NCI-H2196 (cell line): ENCODE measurements around the gene EPOP.
A peak's percentile ranks its signal among the peaks of the same experiment; 100 is the strongest.

Source experiments
- DNase-seq: peaks from one replicate; lab custom pipeline; 2025; ENCODE audit not compliant: unreplicated experiment; lab: John Stamatoyannopoulos, UW

The EPOP gene

DNA sequence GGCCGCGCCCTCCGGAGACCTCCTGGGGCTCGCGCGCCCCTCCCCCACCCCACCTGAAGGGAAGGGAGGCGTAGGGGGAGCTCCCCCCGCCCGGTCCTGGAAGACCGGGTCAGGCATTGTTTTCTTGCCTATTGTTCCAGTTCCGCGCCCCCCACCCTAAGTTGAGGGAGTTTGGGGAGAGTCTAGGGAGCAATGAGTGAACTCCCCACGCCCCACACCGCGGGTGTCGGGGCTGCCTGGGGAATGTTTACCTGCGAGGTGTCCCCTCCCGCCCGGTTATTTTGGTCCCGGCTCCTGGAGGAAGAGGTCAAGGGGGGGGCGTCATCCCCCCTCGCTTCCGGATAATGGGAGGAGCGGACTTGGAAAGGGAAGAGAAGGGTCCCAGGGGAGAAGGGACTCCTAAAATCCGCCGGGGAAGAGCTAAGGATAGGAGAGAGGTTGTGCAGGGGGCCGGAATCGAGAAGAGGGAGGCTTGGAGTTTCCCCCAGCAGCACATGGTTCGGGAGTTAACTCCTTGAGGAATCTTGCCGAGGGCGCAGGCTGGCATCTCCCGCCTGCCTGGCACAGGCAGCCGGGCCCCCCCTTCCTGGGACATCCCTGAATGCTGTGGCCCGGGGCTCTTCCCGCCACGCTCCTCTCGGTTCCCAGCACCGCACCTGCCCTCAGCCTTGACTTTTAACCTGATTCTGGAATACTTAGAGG, 31.2 kb upstream of the EPOP start:
- DNase-seq: no peak

DNA sequence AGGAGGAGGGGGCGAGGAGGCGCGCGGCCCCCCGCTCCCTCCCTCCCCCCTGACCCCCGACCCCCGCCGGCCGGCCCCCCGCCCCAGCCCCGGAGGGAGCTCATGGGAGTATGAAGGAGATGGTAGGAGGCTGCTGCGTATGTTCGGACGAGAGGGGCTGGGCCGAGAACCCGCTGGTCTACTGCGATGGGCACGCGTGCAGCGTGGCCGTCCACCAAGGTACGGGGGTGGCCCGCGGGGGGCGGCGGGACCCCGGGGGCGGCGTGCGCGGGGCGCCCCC, 30.7 kb upstream of the EPOP start:
- DNase-seq: no peak

DNA sequence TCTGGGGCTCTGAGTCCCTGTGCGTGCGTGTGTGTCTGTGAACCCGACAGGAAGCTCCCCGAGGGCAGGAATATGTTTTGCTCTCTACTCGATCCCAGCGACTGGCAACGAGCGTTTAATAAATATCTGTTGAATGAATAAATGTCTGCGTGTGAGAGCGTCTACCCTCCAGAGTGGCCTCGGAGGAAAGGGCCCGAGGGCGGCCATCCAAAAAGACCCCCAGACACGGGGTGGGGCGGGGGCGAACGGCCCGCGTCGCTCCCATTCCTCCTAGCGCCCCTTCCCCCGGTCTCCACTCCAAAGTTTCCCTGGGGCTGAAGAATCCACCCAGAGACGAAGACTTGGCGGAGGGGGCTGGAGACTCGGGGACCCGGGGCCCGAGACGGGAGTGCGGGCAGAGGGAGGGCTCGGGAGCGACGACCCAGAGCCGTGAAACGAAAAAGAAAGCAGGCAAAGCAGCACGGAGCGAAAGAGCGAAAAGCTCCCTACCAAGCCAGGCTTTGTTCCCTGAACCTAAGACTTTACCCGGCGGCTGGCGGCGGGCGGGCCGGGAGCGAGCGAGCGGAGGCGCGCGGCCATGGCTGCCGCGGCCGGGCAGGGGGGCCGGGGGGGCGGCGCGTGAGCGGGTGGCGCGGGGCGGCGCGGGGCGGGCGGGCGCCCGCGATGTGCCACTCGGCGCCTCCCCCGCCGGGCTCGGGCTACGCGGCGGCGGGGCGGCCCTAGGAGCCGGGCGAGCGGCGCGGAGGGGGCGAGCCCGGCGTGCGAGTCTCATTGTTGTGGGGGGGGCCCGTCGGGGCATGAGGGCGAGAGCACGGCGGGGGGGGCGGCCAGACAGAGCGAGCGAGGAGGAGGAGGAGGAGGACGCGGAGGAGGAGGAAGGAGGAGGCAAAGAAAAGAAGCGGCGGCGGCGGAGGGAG, 30.1 kb upstream of the EPOP start, which contains the start of gene MLLT6:
Gene MLLT6, plus strand, starts transcription at position 668 of the 917 bp plus-strand sequence. CDS start 360 bp downstream, outside the sequence.
- DNase-seq: peak; percentile 60

DNA sequence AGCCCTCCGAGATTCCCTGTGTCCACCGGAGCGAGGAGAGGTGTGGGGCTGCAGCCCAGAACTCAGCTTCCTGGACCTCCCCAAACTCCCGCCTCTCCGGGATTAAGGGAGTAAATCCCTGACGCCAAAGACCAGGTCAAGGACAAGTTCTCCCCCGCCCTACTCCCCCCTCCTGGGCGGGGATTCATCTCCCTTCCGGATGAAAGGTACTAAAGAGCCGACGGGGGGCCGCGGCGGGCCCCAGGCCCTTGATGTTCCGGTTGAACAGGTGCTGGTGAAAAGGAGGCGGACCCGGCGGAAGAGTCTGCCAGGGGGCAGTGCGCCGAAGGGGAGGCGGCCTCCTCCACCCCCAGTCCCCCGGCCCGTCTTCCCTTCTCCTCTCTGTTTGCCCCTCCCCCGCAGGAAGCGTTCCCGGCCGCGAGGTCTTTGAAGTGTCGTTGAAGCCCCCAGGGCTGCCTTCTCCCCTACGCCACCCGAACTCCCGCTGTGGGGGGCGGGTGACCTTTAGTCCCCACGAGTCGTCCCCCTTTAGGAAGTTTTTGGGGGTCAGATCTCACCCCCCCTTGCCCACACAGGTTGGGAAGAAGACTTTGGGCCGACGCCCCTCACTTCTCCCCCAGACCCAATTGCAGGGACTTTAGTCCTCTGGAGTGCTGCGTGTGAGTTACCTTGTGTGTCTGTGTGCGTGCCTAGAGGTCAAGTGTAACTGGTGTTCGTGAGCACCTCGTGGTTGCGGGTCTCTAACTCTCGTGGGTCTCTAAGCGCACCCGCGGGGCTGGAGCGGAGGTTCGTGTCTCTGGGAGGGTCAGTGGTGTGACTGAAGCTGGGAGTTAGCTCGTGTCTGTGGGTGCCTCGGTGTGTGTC, 29.2 kb upstream of the EPOP start:
- peak; percentile 91 for DNase-seq

DNA sequence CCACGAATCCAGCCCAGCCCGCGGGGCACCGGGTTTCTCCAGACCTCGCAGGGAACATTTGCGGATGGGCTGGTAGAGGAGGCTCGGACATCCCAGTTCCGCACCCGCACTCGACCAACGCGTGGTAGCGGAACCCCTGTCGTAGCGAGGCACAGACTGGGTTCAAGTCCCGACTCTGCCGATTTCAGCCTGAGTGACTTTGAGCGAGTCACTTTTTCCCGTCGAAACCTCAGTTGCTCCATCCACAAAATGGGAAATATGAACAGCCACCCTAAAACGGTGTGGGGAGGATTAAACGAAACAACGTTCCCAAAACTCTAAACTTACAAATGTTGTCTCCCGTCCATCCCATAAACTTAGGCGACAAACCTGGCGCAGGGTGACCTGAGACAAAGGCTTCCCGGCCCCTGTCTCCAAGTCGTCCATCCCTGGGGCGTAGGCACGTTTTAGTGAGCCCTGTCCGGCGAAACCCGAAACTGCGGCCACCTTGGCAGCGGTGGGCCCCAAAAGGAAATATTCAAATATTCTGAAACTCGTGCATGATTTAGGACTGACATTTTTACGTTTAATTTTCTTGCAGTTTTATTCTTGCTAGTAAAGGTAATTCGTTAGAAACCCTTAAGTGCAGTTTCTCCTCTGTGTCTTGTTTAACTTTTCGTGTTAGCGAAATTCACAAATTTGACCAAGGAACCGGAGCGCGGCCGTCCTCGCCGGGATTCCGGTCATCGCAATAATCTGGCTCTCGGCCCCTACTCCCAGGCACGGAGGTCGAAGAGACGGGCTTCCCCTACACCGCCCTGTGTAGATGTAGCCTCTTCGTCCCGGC, 28.4 kb upstream of the EPOP start:
- DNase-seq: no peak

DNA sequence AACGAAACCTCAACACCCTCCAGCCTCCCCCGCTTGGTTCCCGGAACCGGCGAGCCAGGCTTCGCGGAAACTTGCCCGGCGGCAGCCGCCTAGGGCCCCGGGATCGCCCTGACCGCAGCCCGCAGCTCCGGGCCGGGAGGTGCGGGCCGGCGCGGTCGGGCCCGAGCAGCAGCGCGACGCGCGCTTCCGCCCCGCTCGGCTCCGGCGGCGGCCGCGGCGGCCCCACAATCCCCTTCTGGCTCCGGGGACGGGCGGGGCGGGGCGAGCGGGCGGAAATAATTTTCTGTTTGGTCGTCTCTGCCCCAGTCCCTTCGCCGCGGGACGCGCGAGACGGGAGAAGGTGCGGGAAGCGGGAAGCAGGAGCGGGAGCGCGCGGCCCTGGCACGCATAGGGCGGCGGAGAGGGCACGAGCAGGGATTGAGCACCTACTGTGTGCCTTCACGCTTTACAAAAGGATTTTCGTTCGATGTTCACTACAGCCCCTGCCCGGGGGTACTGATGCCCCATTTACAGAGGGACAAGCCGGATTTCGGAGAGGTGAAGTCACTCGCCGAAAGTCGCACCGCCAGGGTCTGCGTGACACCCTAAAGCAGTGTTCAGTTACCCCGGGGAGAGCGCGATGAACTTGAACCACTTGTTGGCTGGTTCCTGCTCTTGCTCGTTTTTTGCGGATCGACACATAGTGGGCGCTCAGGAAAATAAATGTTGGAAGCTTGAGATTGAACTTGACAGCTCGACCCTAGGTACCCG, 27.6 kb upstream of the EPOP start:
- DNase-seq: peak; percentile 78

DNA sequence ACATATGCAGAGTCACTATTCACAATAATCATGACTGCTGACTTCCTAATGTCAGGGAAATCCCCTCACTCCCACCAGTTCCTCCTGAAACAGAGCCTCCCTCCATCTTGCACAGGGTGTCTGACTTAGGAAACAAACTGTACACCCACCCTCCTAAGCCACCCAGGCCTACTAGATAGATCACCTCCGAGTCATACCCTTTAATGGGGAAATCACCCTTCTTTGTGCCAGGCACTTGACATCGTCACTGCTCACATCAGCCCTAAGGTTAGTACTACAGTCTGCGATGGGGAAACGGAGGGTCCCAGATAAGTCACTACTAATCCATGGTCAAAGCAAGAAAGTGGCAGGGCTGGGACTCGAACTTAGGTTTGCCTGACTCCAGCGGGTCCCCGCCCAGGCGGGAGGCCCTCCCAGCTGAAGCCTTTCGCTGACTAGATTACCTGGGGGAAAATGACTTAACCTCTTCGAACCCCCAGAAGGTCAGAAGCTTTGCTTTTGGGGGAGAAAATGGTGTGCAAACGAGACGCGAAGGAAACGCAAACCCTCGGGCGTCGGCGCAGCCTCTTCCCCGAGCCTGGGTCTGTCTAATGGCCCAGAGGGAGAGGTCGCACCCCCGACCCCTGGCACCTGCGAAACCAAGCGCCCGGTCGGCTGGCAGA, 26.9 kb upstream of the EPOP start:
- peak; percentile 15 for DNase-seq

DNA sequence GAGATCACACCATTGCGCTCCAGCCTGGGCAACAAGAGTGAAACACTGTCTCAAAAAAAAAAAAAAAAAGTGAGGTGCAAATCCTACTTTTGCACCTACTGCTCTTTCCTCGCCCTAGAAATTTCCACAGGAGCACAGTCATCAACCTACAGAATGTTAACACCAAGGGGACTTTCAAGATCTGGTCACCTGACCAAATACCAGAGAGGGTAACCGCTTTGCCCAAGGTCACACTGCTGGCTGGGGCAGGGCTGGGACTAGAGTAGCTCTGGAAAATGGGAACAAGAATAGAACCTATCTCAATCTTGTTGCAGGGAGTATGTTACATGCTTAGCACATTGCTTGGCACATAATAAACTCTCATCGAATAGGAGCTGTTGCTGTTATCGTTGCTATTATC, 24.0 kb upstream of the EPOP start:
- DNase-seq: no peak

DNA sequence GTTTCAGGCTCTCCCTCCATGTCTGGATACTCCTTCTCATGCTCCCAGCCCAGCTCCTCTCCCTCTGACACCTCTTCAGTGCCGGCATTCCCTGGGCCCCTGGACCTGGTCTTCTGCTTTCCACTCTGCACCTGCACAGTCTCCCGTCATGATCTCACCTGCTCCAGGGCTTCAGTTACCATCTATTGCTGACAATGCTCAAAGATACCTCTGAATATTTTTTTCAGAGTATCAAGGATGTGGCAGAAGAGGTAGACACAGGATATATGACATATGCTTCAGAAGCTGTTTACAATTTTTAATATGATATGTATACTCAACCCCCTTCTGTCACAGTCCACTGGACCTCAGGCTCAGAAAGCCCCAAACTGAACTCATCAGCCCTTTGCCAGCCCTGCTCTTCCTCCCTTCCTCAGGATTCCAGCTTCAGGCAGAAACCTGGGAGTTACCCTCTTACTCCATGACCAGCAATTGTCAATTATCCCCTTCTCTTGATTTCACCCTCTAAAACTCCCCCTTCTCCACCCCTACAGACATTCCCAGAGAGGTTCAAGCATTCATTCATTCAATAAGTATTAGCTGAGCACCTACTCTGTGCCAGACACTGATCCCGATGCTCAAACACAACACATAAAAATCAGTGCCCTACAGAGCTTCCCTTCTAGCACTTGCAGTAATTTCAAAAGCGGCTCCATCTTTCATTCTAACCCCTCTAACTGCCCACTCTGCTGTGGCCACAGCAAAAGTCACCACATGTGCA, 22.5 kb upstream of the EPOP start:
- peak; percentile 14 for DNase-seq

DNA sequence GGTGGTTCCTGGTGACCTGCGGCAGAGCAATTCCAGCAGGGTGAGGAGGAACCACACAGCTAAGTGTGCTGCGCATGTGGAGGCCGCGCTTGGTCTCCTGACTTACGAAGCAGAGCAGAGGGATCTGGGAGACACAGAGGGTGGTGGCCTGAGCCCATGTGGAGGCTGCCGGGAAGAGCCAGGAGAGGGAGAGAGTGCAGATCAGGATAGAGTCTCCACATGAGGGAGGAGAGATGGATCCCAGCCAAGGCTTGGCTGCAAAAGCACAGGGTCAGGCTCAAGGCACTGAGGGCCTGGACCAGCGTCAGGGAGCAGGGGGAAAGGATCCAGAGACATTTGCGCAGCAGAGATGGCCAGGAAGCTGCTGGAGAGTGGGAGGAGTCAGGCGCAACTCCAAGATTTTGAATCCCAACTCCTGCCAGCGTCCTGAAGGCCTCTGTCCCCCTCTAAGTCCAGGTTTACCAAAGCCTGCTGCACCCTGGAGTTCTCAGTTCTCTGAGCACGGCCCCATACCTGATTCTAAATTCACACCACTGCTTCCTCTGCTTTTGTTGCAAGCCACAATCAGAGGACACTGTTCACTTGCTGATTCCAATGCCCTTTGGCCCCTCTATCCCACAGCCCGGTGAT, 19.1 kb upstream of the EPOP start:
- DNase-seq: peak; percentile 59

DNA sequence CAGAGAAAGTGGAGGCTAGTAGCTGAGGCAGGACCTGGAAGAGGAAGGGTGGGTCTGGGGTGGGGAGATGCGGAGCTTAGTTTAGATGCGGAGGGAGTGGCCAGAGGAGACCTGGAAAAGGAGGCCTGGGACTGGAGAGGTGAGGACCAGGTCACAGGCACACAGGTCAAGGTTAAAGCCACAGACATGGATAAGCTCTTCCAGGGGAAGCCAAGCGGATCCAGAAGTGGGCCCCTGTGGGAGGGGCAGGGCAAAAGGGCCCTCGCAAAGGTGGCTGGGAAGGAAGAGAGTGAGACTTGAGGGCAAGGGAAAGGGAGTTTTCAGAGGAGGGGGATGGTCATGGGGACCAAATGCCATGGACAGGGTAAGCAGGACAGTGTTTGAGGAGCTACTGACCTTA, 16.4 kb upstream of the EPOP start:
- no peak for DNase-seq

DNA sequence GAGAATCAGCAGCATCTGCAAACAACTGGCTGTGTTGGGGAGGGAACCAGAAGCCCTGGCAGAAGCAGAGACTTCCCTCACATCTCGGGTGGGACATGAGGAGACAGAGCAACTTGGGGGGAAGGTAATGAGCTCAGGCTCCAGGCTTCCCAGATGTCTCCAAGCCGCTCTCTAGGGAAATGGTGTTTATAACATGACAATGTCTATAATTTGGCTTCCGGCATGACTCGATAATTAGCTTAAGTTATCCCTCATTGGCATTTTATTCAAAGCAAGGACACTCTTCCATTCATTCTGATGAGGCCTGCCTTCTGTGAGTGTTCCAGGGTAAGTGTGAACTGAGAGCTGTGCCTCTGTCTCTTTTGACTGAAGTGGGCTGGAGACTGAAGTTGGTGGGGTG, 15.6 kb upstream of the EPOP start:
- no peak for DNase-seq

DNA sequence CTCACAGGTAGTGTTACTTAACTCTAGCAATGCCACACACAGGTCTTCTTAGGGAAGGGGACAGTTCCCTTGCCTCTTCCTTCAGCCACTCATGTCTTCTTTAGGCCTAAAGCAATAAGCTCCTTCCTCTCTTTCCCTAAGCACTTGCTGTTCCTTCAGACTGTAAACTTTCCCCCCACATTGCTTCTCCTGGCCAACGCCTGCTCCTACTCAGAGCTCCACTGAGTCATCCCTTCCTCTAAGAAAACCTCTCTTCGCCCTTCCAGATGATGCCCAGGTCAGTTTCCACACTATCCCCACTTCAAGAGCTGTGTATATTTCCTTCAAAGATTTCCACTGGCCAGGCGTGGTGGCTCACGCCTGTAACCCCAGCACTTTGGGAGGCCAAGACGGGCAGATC, 12.5 kb upstream of the EPOP start:
- DNase-seq: no peak

DNA sequence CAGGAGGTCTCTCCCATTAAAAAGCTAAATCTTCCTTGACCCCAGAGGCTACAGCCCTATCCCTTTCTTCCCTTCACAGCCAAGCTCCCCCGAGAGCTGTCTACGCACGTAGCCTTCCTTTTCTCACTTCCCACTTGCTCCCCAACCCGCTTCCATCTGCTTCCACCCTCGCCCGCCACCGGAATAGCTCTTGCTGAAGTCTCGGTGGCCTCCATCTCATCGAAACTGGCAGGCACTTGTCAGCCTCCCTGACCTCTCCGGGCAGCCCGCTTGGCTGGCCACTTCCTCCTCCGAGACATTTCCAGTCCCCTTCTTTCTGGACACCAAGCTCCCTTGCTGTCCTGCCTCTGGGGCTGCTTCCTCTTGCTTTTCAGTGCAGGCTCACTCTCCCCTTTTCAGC, 10.7 kb upstream of the EPOP start:
- DNase-seq: no peak

DNA sequence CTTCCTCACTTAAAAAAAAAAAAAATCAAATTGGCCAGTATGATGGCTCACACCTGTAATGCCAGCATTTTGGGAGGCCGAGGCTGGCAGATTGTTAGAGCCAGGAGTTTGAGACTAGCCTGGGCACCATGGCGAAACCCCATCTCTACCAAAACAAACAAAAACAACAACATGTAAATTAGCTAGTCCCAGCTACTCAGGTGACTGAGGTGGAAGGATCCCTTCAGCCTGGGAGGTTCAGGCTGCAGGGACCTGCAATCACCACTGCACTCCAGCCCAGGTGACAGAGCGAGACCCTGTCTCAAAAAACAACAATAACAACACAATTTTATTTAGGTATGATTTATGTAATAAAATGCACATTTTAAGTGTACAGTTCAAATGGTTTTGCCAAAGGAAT, 6.3 kb upstream of the EPOP start:
- DNase-seq: no peak

DNA sequence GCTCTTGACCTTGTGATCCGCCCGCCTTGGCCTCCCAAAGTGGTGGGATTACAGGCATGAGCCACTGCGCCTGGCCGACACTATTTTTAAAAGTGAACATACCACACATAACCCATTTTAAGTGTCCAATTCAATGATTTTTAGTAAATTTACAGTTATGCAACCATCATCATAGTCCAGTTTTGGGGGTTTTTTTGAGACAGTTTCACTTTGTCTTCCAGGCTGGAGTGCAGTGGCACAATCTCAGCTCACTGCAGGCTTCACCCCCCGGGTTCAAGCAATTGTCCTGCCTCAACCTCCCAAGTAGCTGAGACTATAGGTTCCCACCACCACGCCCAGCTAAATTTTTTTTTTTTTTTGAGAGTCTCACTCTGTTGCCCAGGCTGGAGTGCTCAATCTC, 3.1 kb upstream of the EPOP start:
- no peak for DNase-seq

DNA sequence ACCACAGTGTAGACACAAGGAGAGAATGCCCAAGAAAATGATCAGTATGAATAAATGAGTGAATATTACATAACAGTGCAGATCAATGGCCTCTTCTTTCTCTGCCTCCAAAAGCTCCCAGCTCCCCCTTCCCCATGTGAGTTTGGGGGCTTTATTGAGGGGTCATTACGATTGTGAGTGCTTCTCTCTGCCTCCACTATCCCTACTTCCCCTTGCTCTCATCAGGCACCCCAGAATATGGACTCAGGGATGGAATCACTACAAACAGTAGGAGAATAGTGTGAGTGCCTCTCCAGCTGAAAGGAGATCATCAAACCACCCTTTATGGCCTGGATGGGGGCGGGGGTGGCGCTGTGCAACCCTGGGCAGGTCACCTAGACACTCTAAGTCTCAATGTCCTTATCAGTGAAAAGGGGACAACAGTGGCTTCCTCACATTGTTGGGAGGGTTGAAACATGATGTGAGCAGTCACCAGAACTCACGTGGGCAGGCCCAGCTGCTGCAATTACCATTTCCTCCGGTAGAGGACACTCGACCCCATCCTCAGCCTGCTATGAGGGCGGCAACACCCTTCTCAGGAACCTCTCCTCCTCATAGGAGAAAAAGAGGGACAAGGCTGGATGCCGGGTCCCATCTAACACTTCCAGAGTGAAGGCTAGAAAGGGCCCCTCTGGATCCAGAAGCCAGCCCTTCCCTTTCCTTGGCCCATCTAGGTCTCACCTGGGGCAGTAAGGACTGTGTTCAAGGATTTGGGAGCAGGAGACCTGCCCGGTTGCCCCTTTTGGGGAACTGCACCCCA, 2.1 kb upstream of the EPOP start:
- DNase-seq: peak; percentile 68
